ENCODE measurements around the gene TEX11. TPM values are rescaled to one million over a fixed set of nuclear protein-coding genes. Genes with fewer than 3 reads are reported as not detected.

Gene TEX11
- total and polyA plus RNA-seq, 10 of the 15 experiments (the other 5 are each of a cell fraction or from before 2014, with no cell fraction given), result not detected

GRCh38 chrX:70527610-70528345 is 380.7 kb downstream of the TEX11 start:
- ChIA-PET CTCF (no interaction called here), SMC1A (ENCODE audit: uncharacterized antibody, unreplicated experiment) (no interaction called here), RAD21 (ENCODE audit: unreplicated experiment) (no interaction called here), POLR2A (no interaction called here)
- no peak overlapping the region for H3K9ac ChIP-seq (ENCODE audit: control insufficient read depth, insufficient read depth, low read length)
- intact Hi-C loops (cut with micrococcal nuclease; ENCODE audit: unreplicated experiment) (no loop called here), in situ Hi-C loops (cut with MboI) (no loop called here)
- ATAC-seq, result no peak; the same call in 2 of the 3 replicates
- H2AFZ ChIP-seq (ENCODE audit: control insufficient read depth, low read depth, low read length), result no peak overlapping the region
- BruUV-seq (replicated peaks), result no TSS peak
- 17% methylated on average over 3 of the region's 3 CpGs for WGBS (ENCODE audit: insufficient coverage, insufficient replicate concordance, low lambda C conversion rate, missing lambda C conversion rate)
- DNase-seq (ENCODE audit: low read depth, low spot score), result no peak
- H3K9me3 ChIP-seq (replicated peaks; ENCODE audit: control insufficient read depth, insufficient read depth, low read length), result no peaks in the 10 kb centered on the region
- H3K4me1 ChIP-seq (ENCODE audit: control insufficient read depth, insufficient read depth, low read length), result no peaks in the 10 kb centered on the region
- H3K4me3 ChIP-seq, result no peak overlapping the region
- H3K79me2 ChIP-seq (ENCODE audit: control insufficient read depth, insufficient read depth, low read length), result no peaks in the 10 kb centered on the region
- no peaks in the 10 kb centered on the region for H4K20me1 ChIP-seq (ENCODE audit: control insufficient read depth, insufficient read depth)
- no peak overlapping the region for H3K27ac ChIP-seq (ENCODE audit: control insufficient read depth, insufficient read depth)
- no peak for FAIRE-seq
- no peaks in the 10 kb centered on the region for H3K36me3 ChIP-seq (ENCODE audit: control insufficient read depth in 2 of 2, insufficient read depth in 2 of 2, low read length in 1 of 2)
- no peaks in the 10 kb centered on the region for H3K27me3 ChIP-seq (replicated peaks in 1 of 2; ENCODE audit: control insufficient read depth in 2 of 2, insufficient read depth in 2 of 2, low read length in 1 of 2)
- H3K4me2 ChIP-seq (ENCODE audit: control insufficient read depth, insufficient read depth), result no peak overlapping the region
- TF ChIP-seq RCOR1 (conservative IDR thresholded peaks at IDR 0.05; ENCODE audit: low read depth, low read length) (no peak), PRDM15 (CRISPR knock-in tag; IDR thresholded peaks at IDR 0.05) (no peak), CREB1 (IDR thresholded peaks at IDR 0.05; ENCODE audit: low read depth) (no peak), TCF12 (IDR thresholded peaks at IDR 0.05; ENCODE audit: low read depth, low read length) (no peak), PBX3 (IDR thresholded peaks at IDR 0.05; ENCODE audit: insufficient replicate concordance, low read depth, low read length) (no peak), IRF4 (IDR thresholded peaks at IDR 0.05; ENCODE audit: low read depth, low read length) (no peak), SUZ12 (IDR thresholded peaks at IDR 0.05; ENCODE audit: unreplicated experiment) (no peak), IKZF1 (conservative IDR thresholded peaks at IDR 0.05) (no peak), NR2C1 (IDR thresholded peaks at IDR 0.05) (no peak), MYB (IDR thresholded peaks at IDR 0.05; ENCODE audit: borderline replicate concordance, low read depth, low read length) (no peak), FOS (IDR thresholded peaks at IDR 0.05; ENCODE audit: borderline replicate concordance, extremely low read depth, insufficient read length) (no peak), CTCF (IDR thresholded peaks at IDR 0.05 in 2 of 3, conservative IDR thresholded peaks at IDR 0.05 in 1 of 3; ENCODE audit: control insufficient read depth in 2 of 3, extremely low read depth in 1 of 3, insufficient read depth in 1 of 3, low read depth in 3 of 3, low read length in 3 of 3) (no peak), ELK1 (IDR thresholded peaks at IDR 0.05; ENCODE audit: low read depth, low read length) (no peak), TAF1 (IDR thresholded peaks at IDR 0.05; ENCODE audit: borderline replicate concordance, low read depth, low read length) (no peak), RUNX3 (IDR thresholded peaks at IDR 0.05; ENCODE audit: low read length) (no peak)

Measured in GM12878 (cell line).